Ishikawa (cell line): ENCODE measurements around the gene KRTAP12-2.
"Not testable (repeated sequence)": the region's sequence is repeated elsewhere in the genome, so short reads cannot be mapped to it uniquely, and the experiment has no call there.

Experiments
- CEBPB ChIP-seq: IDR thresholded peaks from 2 replicates; pipeline ENCODE4 v1.6.1; 2012
- CREB1 ChIP-seq: IDR thresholded peaks from 2 replicates; pipeline ENCODE4 v1.6.1; 2012; ENCODE audit warnings: low read depth
- EP300 ChIP-seq: IDR thresholded peaks from 2 replicates; pipeline ENCODE4 v1.6.1; 2012; ENCODE audit warnings: borderline replicate concordance
- FOXM1 ChIP-seq: IDR thresholded peaks from 2 replicates; pipeline ENCODE4 v1.6.1; 2012; ENCODE audit warnings: low read depth, borderline replicate concordance
- MAX ChIP-seq: IDR thresholded peaks from 2 replicates; pipeline ENCODE4 v1.6.1; 2012
- NFIC ChIP-seq: IDR thresholded peaks from 2 replicates; pipeline ENCODE4 v1.6.1; 2012
- RAD21 ChIP-seq: IDR thresholded peaks from 2 replicates; pipeline ENCODE4 v1.6.1; 2012; ENCODE audit warnings: low read depth
- TEAD4 ChIP-seq: IDR thresholded peaks from 2 replicates; pipeline ENCODE4 v1.6.1; 2012
- USF1 ChIP-seq: IDR thresholded peaks from 2 replicates; pipeline ENCODE4 v1.6.1; 2012
- YY1 ChIP-seq: IDR thresholded peaks from 2 replicates; pipeline ENCODE4 v1.6.1; 2012; ENCODE audit warnings: low read depth
- ZBTB7A ChIP-seq: IDR thresholded peaks from 2 replicates; pipeline ENCODE4 v1.6.1; 2012; ENCODE audit warnings: low read depth

GRCh38 chr21:44646366-44647221 is 20.1 kb downstream of the KRTAP12-2 start, which contains the start of gene KRTAP10-11:
- not testable (repeated sequence) for TF ChIP-seq TEAD4, YY1, CREB1, EP300, RAD21, FOXM1, MAX, ZBTB7A, NFIC, CEBPB, USF1
